Stimulated activated CD4-positive, alpha-beta T cell treated with anti-CD3 and anti-CD28 coated beads, Interleukin-4, amount 100 ng/mL, for 48 hours (primary cell): ENCODE results near the gene KDR.

Experiments used
- DNase-seq, 2 donors: peaks; one replicate each; pipeline ENCODE4 v3.0.0-alpha.2; 2020; ENCODE audit warnings: low read depth in 2 of 2

Gene KDR

GRCh38 chr4:55079451-55080173, 45.8 kb downstream of the KDR start:
- DNase-seq, result no peak

GRCh38 chr4:55078987-55079386, 46.4 kb downstream of the KDR start:
- no peak for DNase-seq

- no peak for DNase-seq
Observed at GRCh38 chr4:55077577-55077976, 47.8 kb downstream of the KDR start.

GRCh38 chr4:55075823-55076716, 49.3 kb downstream of the KDR start:
- no peak for DNase-seq

- no peak for DNase-seq
Observed at GRCh38 chr4:55075376-55075775, 50.0 kb downstream of the KDR start.

GRCh38 chr4:55074386-55074785, 51.0 kb downstream of the KDR start:
- DNase-seq, result no peak

GRCh38 chr4:55071951-55072350, 53.4 kb downstream of the KDR start:
- no peak for DNase-seq

GRCh38 chr4:55069248-55069647, 56.1 kb downstream of the KDR start:
- DNase-seq, result no peak

GRCh38 chr4:55068522-55068921, 56.9 kb downstream of the KDR start:
- DNase-seq, result no peak

- no peak for DNase-seq
Observed at GRCh38 chr4:55066018-55066417, 59.4 kb downstream of the KDR start.

- DNase-seq, result no peak
Observed at GRCh38 chr4:55055529-55055928, 69.9 kb downstream of the KDR start.

GRCh38 chr4:55051532-55051931, 73.9 kb downstream of the KDR start:
- no peak for DNase-seq

GRCh38 chr4:55050418-55050950, 74.9 kb downstream of the KDR start:
- no peak for DNase-seq

GRCh38 chr4:55038176-55038890, 87.1 kb downstream of the KDR start:
- no peak for DNase-seq

- no peak for DNase-seq
Observed at GRCh38 chr4:55037728-55038127, 87.7 kb downstream of the KDR start.

- no peak for DNase-seq
Observed at GRCh38 chr4:55036405-55036804, 89.0 kb downstream of the KDR start.

GRCh38 chr4:55035892-55036291, 89.5 kb downstream of the KDR start:
- DNase-seq, result no peak

GRCh38 chr4:55033296-55033695, 92.1 kb downstream of the KDR start:
- no peak for DNase-seq

GRCh38 chr4:55032788-55033187, 92.6 kb downstream of the KDR start:
- no peak for DNase-seq

GRCh38 chr4:55032179-55032578, 93.2 kb downstream of the KDR start:
- no peak for DNase-seq

- DNase-seq, result no peak
Observed at GRCh38 chr4:55031158-55031557, 94.2 kb downstream of the KDR start.

GRCh38 chr4:55030589-55030988, 94.8 kb downstream of the KDR start:
- no peak for DNase-seq
